ENCODE data around the gene CAPN5. TPM values are rescaled to one million over a fixed set of nuclear protein-coding genes. Genes with fewer than 3 reads are reported as not detected.

CAPN5 gene
- polyA plus RNA-seq, 12 donors, result 7.9 to 29.4 (median 11.0) TPM; not detected in 1

- no peak for DNase-seq
These were observed 100.4 kb downstream of the CAPN5 start for GRCh38 chr11:77167111-77167626.

GRCh38 chr11:77167791-77168190 lies 101.0 kb downstream of the CAPN5 start:
- DNase-seq, result no peak

GRCh38 chr11:77170107-77170506 lies 103.3 kb downstream of the CAPN5 start:
- no peak for DNase-seq

- DNase-seq, result no peak
These were observed 104.5 kb downstream of the CAPN5 start for GRCh38 chr11:77171254-77171653.

- no peak for DNase-seq
These were observed 105.3 kb downstream of the CAPN5 start for GRCh38 chr11:77171885-77172665.

GRCh38 chr11:77172666-77172982 lies 105.9 kb downstream of the CAPN5 start:
- no peak for DNase-seq

GRCh38 chr11:77173494-77173893 lies 106.7 kb downstream of the CAPN5 start:
- DNase-seq, result no peak

GRCh38 chr11:77174559-77174958 lies 107.8 kb downstream of the CAPN5 start:
- DNase-seq, result no peak

- DNase-seq, result no peak
These were observed 108.5 kb downstream of the CAPN5 start for GRCh38 chr11:77175021-77175842.

Other genes starting within 250 kb of the CAPN5 start
- gene ACER3, start 206.1 kb upstream of the CAPN5 start, polyA plus RNA-seq (ENCODE audit: insufficient read length in 12 of 12), result 10 to 100 TPM in 3 of 12 donors, 1 to 10 TPM in 8, not detected in 1; 5.6 to 16.2 (median 8.4) TPM
- not detected for gene B3GNT6, start 32.6 kb upstream of the CAPN5 start, polyA plus RNA-seq (ENCODE audit: insufficient read length in 12 of 12)
- not detected for gene OMP, start 35.9 kb downstream of the CAPN5 start, polyA plus RNA-seq (ENCODE audit: insufficient read length in 12 of 12)
- 10 to 100 TPM in 1 of 12 donors, 1 to 10 TPM in 10, not detected in 1; 2.0 to 15.0 (median 4.2) TPM for gene MYO7A, start 61.3 kb downstream of the CAPN5 start, polyA plus RNA-seq (ENCODE audit: insufficient read length in 12 of 12)
- 1 to 10 TPM in 2 of 12 donors, under 1 TPM in 7, not detected in 3; 0.22 to 1.5 (median 0.30) TPM for gene GDPD4, start 234.7 kb downstream of the CAPN5 start, polyA plus RNA-seq (ENCODE audit: insufficient read length in 12 of 12)

All from muscle of arm (tissue), 12 donors.